Amniotic epithelial cell (primary cell): Measurements from ENCODE around the gene TMEM170A.

Source experiments
- DNase-seq: peaks from one replicate; pipeline ENCODE4 v3.0.0-alpha.2; 2010; ENCODE audit warnings: low read depth

The TMEM170A gene

DNA sequence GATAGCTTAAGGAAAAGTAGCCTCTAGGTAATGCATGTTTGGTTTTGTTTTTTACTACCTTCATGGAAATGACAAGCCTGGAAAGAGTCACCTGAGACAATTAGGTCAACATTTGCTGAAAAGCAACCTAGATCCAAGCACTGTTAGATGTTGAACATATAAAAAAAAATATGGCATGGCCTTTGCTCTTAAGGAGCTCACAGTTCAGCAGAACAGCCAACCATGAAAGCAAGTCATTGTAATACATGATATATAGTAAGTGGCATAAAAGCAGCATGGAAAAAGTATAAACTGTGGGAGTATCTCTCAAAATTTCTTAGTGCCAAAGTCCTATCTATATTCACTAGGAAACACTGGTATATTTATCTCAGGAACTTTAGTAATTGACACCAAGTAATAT lies 62.8 kb downstream of the TMEM170A start:
- DNase-seq: no peak

DNA sequence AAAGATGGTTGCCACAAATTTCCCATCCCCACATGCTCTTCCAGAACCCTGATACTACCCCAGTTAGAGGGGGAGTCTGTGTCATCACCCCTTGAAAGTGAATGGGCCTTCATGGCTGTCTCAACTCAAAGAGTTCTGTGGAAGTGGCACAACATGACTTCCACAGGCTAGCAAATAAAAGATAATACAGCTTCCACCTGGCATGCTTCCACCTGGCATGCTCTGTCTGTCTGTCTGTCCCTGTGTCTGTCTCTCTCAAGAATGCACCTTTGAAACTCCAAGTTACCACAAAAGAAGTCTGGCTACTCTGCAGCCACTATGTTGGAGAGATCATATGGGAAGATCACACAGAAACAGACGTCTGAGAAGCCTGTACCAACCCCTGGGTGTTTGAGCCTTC lies 66.2 kb downstream of the TMEM170A start:
- DNase-seq: no peak

DNA sequence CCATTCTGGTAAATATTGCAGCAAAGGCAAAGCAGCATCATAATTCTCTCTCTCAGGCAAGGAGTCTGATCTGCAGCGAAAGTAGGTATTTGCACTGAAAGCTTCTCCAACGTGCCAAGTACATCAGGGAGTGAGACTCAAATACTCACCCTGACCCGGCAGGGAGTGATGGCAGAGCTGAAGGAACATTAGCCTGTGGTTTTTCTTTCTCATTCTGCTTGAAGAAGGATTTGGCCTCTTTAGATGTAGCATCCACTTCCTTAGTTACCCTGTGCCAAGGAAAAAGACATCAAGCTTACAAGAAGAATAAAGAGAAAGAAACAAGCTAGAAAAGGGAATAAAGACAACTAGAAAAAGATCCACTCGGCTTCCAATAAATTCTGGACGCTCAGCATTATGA lies 69.5 kb downstream of the TMEM170A start:
- DNase-seq: no peak
